Measurements from ENCODE around the gene CFP. TPM values are rescaled to one million over a fixed set of nuclear protein-coding genes. Genes with fewer than 3 reads are reported as not detected.
"Not testable (repeated sequence)": the region's sequence is repeated elsewhere in the genome, so short reads cannot be mapped to it uniquely, and the experiment has no call there.

CFP gene
- total and polyA plus RNA-seq, 2 donors (not counting 1 experiment from before 2014, with no cell fraction given) = 0.59 to 3.8 TPM

DNA sequence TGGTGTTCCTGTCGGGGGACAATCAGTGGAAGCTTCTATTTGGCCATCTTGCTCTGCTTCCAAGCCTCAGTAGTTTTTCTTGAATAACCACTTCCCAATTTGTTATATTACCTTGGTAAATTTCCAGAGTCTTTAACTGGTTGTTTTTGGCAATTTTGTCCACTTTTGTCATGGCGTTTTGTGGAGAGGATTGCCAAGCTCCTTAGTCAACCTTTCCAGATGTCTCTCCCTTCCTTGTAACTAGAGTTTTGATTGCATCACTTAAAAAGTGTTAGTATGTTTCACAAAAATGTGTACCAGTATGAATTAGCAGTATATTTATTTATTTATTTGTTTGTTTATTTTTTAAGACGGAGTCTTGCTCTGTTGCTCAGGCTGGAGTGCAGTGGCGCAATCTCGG, 45.0 kb upstream of the CFP start:
- ChIA-PET CTCF (no interaction called here), POLR2A (no interaction called here)
- no peaks in the 10 kb centered on the region for H4K20me1 ChIP-seq (ENCODE audit: control insufficient read depth, insufficient read depth, low read length, poor library complexity, severe bottlenecking)
- TF ChIP-seq, protein P1, sequence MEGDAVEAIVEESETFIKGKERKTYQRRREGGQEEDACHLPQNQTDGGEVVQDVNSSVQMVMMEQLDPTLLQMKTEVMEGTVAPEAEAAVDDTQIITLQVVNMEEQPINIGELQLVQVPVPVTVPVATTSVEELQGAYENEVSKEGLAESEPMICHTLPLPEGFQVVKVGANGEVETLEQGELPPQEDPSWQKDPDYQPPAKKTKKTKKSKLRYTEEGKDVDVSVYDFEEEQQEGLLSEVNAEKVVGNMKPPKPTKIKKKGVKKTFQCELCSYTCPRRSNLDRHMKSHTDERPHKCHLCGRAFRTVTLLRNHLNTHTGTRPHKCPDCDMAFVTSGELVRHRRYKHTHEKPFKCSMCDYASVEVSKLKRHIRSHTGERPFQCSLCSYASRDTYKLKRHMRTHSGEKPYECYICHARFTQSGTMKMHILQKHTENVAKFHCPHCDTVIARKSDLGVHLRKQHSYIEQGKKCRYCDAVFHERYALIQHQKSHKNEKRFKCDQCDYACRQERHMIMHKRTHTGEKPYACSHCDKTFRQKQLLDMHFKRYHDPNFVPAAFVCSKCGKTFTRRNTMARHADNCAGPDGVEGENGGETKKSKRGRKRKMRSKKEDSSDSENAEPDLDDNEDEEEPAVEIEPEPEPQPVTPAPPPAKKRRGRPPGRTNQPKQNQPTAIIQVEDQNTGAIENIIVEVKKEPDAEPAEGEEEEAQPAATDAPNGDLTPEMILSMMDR (IDR thresholded peaks at IDR 0.05) = no peak
- TF ChIP-seq EZH2 (IDR thresholded peaks at IDR 0.05; ENCODE audit: borderline replicate concordance, insufficient read depth, low read depth, low read length, poor library complexity, severe bottlenecking) = no peak
- Mint-ChIP-seq H3K4me3 (no peak overlapping the region), H3K9me3 (ENCODE audit: insufficient read depth) (peaks cover 3% of the 10 kb centered on the region), H3K4me1 (peaks cover 4% of the 10 kb centered on the region), H3K27me3 (peaks cover 7% of the 10 kb centered on the region), H3K27ac (no peak overlapping the region)
- H3K4me3 ChIP-seq (ENCODE audit: control extremely low read depth in 1 of 5, extremely low read depth in 1 of 5, insufficient read depth in 1 of 5, low read depth in 2 of 5, low read length in 4 of 5) = no peak overlapping the region
- H3K4me2 ChIP-seq (replicated peaks; ENCODE audit: low read depth, low read length, poor library complexity, severe bottlenecking) = no peak overlapping the region
- H3K27ac ChIP-seq (ENCODE audit: low read length in 2 of 2) = no peak overlapping the region
- H3K27me3 ChIP-seq (replicated peaks in 1 of 4; ENCODE audit: control extremely low read depth in 1 of 4, control insufficient read depth in 3 of 4, insufficient read depth in 4 of 4, low read length in 3 of 4) = no peaks in the 10 kb centered on the region
- no peak overlapping the region for H3K9ac ChIP-seq (ENCODE audit: low read length)
- no peaks in the 10 kb centered on the region for H3K4me1 ChIP-seq (ENCODE audit: control insufficient read depth in 2 of 2, insufficient read depth in 2 of 2, low read length in 2 of 2)
- no peaks in the 10 kb centered on the region for H3K36me3 ChIP-seq (replicated peaks in 1 of 2; ENCODE audit: control extremely low read depth in 1 of 2, control insufficient read depth in 1 of 2, extremely low read depth in 1 of 2, insufficient read depth in 2 of 2, low read length in 1 of 2)
- DNase-seq = no peak
- 93% methylated on average over 3 of the region's 5 CpGs for WGBS (ENCODE audit: insufficient coverage)
- no peak for ATAC-seq (ENCODE audit: low read depth)
- no peaks in the 10 kb centered on the region for H3K9me3 ChIP-seq (ENCODE audit: control extremely low read depth in 1 of 3, control insufficient read depth in 2 of 3, insufficient read depth in 1 of 3, low read length in 2 of 3)
- intact Hi-C loops (cut with micrococcal nuclease) = no loop called here
- H2AFZ ChIP-seq (ENCODE audit: insufficient read depth, low read depth, low read length, poor library complexity, severe bottlenecking) = no peak overlapping the region
- H3K79me2 ChIP-seq (ENCODE audit: control insufficient read depth, insufficient read depth, low read length) = no peaks in the 10 kb centered on the region

DNA sequence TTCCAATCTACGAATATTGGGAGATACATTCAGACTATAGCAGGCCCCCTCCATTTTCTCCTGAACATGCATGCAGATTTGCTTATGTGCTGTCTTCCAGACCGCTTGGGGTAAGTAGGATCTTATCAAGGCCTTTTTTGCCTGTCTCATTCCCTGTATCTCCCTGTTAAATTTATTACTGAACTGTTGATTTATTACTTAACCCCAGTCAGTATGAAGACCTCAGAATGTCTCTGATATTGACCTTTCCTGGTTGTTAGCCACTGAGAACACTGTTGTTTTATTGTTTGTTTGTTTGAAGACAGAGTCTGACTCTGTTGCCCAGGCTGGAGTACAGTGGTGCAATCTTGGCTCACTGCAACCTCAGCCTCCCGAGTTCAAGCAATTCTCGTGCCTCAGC, 36.1 kb upstream of the CFP start:
- intact Hi-C loops (cut with micrococcal nuclease); H3K27me3 ChIP-seq (replicated peaks in 1 of 4; ENCODE audit: control extremely low read depth in 1 of 4, control insufficient read depth in 3 of 4, insufficient read depth in 4 of 4, low read length in 3 of 4); H3K4me3 Mint-ChIP-seq; DNase-seq; H3K27me3 Mint-ChIP-seq; H2AFZ ChIP-seq (ENCODE audit: insufficient read depth, low read depth, low read length, poor library complexity, severe bottlenecking); H3K4me1 Mint-ChIP-seq; POLR2A ChIA-PET; H3K27ac ChIP-seq (ENCODE audit: low read length in 2 of 2); H3K9me3 ChIP-seq (ENCODE audit: control extremely low read depth in 1 of 3, control insufficient read depth in 2 of 3, insufficient read depth in 1 of 3, low read length in 2 of 3); H3K4me3 ChIP-seq (ENCODE audit: control extremely low read depth in 1 of 5, extremely low read depth in 1 of 5, insufficient read depth in 1 of 5, low read depth in 2 of 5, low read length in 4 of 5); H4K20me1 ChIP-seq (ENCODE audit: control insufficient read depth, insufficient read depth, low read length, poor library complexity, severe bottlenecking); H3K36me3 ChIP-seq (replicated peaks in 1 of 2; ENCODE audit: control extremely low read depth in 1 of 2, control insufficient read depth in 1 of 2, extremely low read depth in 1 of 2, insufficient read depth in 2 of 2, low read length in 1 of 2); H3K79me2 ChIP-seq (ENCODE audit: control insufficient read depth, insufficient read depth, low read length); H3K9ac ChIP-seq (ENCODE audit: low read length); ATAC-seq (ENCODE audit: low read depth); H3K4me1 ChIP-seq (ENCODE audit: control insufficient read depth in 2 of 2, insufficient read depth in 2 of 2, low read length in 2 of 2); H3K27ac Mint-ChIP-seq; H3K4me2 ChIP-seq (replicated peaks; ENCODE audit: low read depth, low read length, poor library complexity, severe bottlenecking); CTCF ChIA-PET; H3K9me3 Mint-ChIP-seq (ENCODE audit: insufficient read depth): not testable (repeated sequence)
- WGBS (ENCODE audit: insufficient coverage) = no CpG with 5 or more reads among the region's 4 CpGs

Data from B cell (primary cell).